Measurements from ENCODE around the gene PITPNC1.

GRCh38 chr17:67629971-67630320, 252.9 kb downstream of the PITPNC1 start:
- TF ChIP-seq CTCF (IDR thresholded peaks at IDR 0.05) = peak in 2 of 4 experiments; percentile 33 to 36
- no peak for TF ChIP-seq POLR2A (IDR thresholded peaks at IDR 0.05)

Measured in uterus (tissue), 2 donors.